Lung (tissue), 12 donors: ENCODE results near the gene LOXL4. TPM values are rescaled to one million over a fixed set of nuclear protein-coding genes. Genes with fewer than 3 reads are reported as not detected.

Experiments
- ATAC-seq: fragments of 200-7000 bp; cut with Tn5 transposase; one replicate; pipeline ENCODE4 v1.9.1; 2020; ENCODE audit warnings: moderate number of reproducible peaks; ENCODE audit not compliant: insufficient read depth, low FRiP score
- DNase-seq, 3 donors: peaks; one replicate each; pipeline ENCODE4 v3.0.0-alpha.2; 2013 to 2017
- H3K27ac ChIP-seq, 2 donors: one replicate each; pipeline ENCODE4 v1.5.1; 2013; ENCODE audit warnings: mild to moderate bottlenecking in 2 of 2, moderate library complexity in 2 of 2, control low read depth in 1 of 2, inconsistent platforms in 1 of 2, low read depth in 1 of 2, low read length in 1 of 2
- H3K27me3 ChIP-seq, 3 donors: one replicate each; pipeline ENCODE4 v1.5.1; 2013; ENCODE audit warnings: low read length in 2 of 3; ENCODE audit not compliant: control insufficient read depth in 3 of 3, insufficient read depth in 3 of 3
- H3K36me3 ChIP-seq, 4 donors: one replicate each; pipeline ENCODE4 v1.5.1; 2013; ENCODE audit warnings: low read length in 4 of 4, mild to moderate bottlenecking in 1 of 4, moderate library complexity in 1 of 4; ENCODE audit not compliant: control insufficient read depth in 4 of 4, insufficient read depth in 4 of 4
- H3K4me1 ChIP-seq, 5 donors: one replicate each; pipeline ENCODE4 v1.5.1; 2013; ENCODE audit warnings: low read length in 5 of 5, mild to moderate bottlenecking in 2 of 5, moderate library complexity in 1 of 5; ENCODE audit not compliant: control insufficient read depth in 5 of 5, insufficient read depth in 5 of 5
- H3K4me3 ChIP-seq: one replicate; pipeline ENCODE4 v1.5.1; 2013; ENCODE audit warnings: mild to moderate bottlenecking, control low read depth, moderate library complexity
- H3K9ac ChIP-seq, 2 donors: one replicate each; pipeline ENCODE4 v1.5.1; 2013; ENCODE audit warnings: low read length in 2 of 2, control low read depth in 1 of 2; ENCODE audit not compliant: insufficient read depth in 1 of 2
- H3K9me3 ChIP-seq, 4 donors: one replicate each; pipeline ENCODE4 v1.5.1; 2013; ENCODE audit warnings: low read length in 3 of 4, mild to moderate bottlenecking in 1 of 4, moderate library complexity in 1 of 4; ENCODE audit not compliant: control insufficient read depth in 4 of 4, insufficient read depth in 3 of 4
- WGBS, 2 donors: extraction: QIAGEN DNeasy Blood & Tissue Kit; methylation state at CpG; one replicate each; pipeline ENCODE4 v1.1.7; 2013; 5-methylcytosine and 5-hydroxymethylcytosine counted together
- polyA plus RNA-seq, 2 donors: library from polyadenylated mRNA; stranded (reverse); fragments of 200-250 nt; gene quantifications; one replicate each; pipeline ENCODE4 v1.2.1, GENCODE V29; 2013
- total RNA-seq, 2 donors: library from RNA; depleted of rRNA in 1 of 2; stranded (reverse); fragments of >200 nt in 1 of 2; gene quantifications; one replicate each; pipeline ENCODE4 v1.2.1, GENCODE V29; 2014 to 2021
- TF ChIP-seq, protein P1 (sequence below): IDR thresholded peaks from 2 replicates; pipeline ENCODE4 v1.5.1; 2012; ENCODE audit warnings: mild to moderate bottlenecking; ENCODE audit errors: control extremely low read depth, extremely low read depth
- donor health status: control.
- donor health status: control.
- donor health status: Bipolar disorder and iron deficiency.
- donor health status: healthy.
- donor health status: DM: yes; HTN: yes; CAD: no.

LOXL4 gene
- total and polyA plus RNA-seq, 4 donors = 1.6 to 3.3 (median 2.6) TPM

- ATAC-seq (peak; percentile 51), DNase-seq (no peak)
- TF ChIP-seq, protein P1, sequence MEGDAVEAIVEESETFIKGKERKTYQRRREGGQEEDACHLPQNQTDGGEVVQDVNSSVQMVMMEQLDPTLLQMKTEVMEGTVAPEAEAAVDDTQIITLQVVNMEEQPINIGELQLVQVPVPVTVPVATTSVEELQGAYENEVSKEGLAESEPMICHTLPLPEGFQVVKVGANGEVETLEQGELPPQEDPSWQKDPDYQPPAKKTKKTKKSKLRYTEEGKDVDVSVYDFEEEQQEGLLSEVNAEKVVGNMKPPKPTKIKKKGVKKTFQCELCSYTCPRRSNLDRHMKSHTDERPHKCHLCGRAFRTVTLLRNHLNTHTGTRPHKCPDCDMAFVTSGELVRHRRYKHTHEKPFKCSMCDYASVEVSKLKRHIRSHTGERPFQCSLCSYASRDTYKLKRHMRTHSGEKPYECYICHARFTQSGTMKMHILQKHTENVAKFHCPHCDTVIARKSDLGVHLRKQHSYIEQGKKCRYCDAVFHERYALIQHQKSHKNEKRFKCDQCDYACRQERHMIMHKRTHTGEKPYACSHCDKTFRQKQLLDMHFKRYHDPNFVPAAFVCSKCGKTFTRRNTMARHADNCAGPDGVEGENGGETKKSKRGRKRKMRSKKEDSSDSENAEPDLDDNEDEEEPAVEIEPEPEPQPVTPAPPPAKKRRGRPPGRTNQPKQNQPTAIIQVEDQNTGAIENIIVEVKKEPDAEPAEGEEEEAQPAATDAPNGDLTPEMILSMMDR = no peak
- 71% methylated on average over 8 of the region's 8 CpGs for WGBS, 2 donors
- Histone ChIP-seq H3K9ac (no peak overlapping the region), H3K27ac (no peak overlapping the region), H3K4me3 (no peak overlapping the region), H3K36me3 (no peaks in the 10 kb centered on the region), H3K9me3 (no peaks in the 10 kb centered on the region), H3K27me3 (no peaks in the 10 kb centered on the region), H3K4me1 (peaks cover 0 to 9% (median 3%) of the 10 kb centered on the region in 5 donors)
Observed at GRCh38 chr10:98314532-98315284, 46.7 kb upstream of the LOXL4 start.

DNA sequence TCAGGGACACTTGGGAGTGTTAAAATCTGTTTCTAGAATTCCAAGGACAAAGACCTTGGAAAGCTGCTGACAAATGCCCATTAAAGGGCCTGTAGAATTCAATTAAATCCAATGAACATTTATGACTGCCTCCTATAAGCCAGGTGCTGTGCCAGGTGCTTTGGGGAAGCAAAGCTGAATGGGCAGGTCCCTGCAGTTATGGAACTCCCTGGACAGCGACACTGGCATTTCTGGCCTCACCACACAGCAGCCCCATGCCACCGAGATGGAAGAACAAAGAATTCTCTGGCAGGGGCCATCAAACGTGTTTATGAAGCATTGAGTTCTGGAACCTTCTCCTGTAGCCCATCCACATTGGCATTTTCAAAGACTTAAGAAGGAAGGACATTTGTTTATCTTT is 45.6 kb upstream of the LOXL4 start:
- 86 to 89% methylated on average over 3 of the region's 3 CpGs for WGBS, 2 donors
- Histone ChIP-seq H3K4me1 (peaks cover 0 to 14% (median 8%) of the 10 kb centered on the region in 5 donors), H3K9me3 (no peaks in the 10 kb centered on the region), H3K27me3 (peaks cover 0 to 6% (median 0%) of the 10 kb centered on the region in 3 donors), H3K27ac (no peak overlapping the region), H3K36me3 (no peaks in the 10 kb centered on the region), H3K4me3 (no peak overlapping the region), H3K9ac (no peak overlapping the region)
- ATAC-seq (no peak), DNase-seq (no peak)
- TF ChIP-seq, protein P1 = no peak

- H3K9ac ChIP-seq = no peak overlapping the region
- no peaks in the 10 kb centered on the region for H3K9me3 ChIP-seq
- peaks cover 0 to 16% (median 8%) of the 10 kb centered on the region in 5 donors for H3K4me1 ChIP-seq
- no peak overlapping the region for H3K4me3 ChIP-seq
- DNase-seq (no peak), ATAC-seq (no peak)
- H3K36me3 ChIP-seq = no peaks in the 10 kb centered on the region
- no peak overlapping the region for H3K27ac ChIP-seq
- peaks cover 0 to 6% (median 0%) of the 10 kb centered on the region in 3 donors for H3K27me3 ChIP-seq
- WGBS, 2 donors = 78 to 86% methylated on average over 5 of the region's 5 CpGs
- TF ChIP-seq, protein P1 = no peak
Observed at GRCh38 chr10:98312822-98313221, 44.8 kb upstream of the LOXL4 start.

DNA sequence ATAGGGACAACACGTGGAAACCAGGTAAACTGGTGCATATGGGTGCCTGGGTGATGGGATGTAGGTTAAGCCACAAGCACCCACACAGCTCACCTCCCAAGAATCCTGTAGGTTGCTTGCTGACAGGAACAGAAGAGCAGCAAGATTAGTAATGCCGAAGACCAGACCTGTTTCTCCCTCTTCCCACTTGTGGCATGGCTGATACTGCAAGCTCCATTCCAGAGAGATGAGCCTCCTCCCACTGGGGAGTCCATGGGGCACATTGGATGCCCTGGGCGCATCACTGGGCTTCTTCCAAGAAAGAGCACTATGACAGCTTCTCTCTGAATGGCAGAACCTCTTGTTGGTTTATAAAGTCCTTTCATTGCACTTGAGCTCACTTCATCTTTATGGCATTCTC is 44.4 kb upstream of the LOXL4 start:
- ATAC-seq = no peak

More for the DNA sequence above, 44.4 kb upstream of the LOXL4 start:
- WGBS, 2 donors = 76 to 86% methylated on average over 3 of the region's 3 CpGs
- H3K9ac ChIP-seq = no peak overlapping the region
- DNase-seq = no peak
- no peaks in the 10 kb centered on the region for H3K9me3 ChIP-seq
- no peaks in the 10 kb centered on the region for H3K36me3 ChIP-seq
- H3K27ac ChIP-seq = no peak overlapping the region
- H3K4me1 ChIP-seq = peaks cover 0 to 16% (median 8%) of the 10 kb centered on the region in 5 donors
- H3K4me3 ChIP-seq = no peak overlapping the region
- TF ChIP-seq, protein P1 = no peak
- H3K27me3 ChIP-seq = peaks cover 0 to 6% (median 0%) of the 10 kb centered on the region in 3 donors
